BE2C (cell line): ENCODE results near the gene CHIC1. TPM values are rescaled to one million over a fixed set of nuclear protein-coding genes. Genes with fewer than 3 reads are reported as not detected.
"Not testable (repeated sequence)": the region's sequence is repeated elsewhere in the genome, so short reads cannot be mapped to it uniquely, and the experiment has no call there.

Experiments
- DNase-seq: peaks from one replicate; pipeline ENCODE4 v3.0.0-alpha.2; 2020
- H3K27me3 ChIP-seq: fragments of 250-450 bp; sonication (Bioruptor Pico); 2 replicates; pipeline ENCODE4 v1.5.1; 2020; ENCODE audit warnings: mild to moderate bottlenecking
- H3K36me3 ChIP-seq: fragments of 250-450 bp; sonication (Bioruptor Pico); 2 replicates; pipeline ENCODE4 v1.5.1; 2020; ENCODE audit warnings: mild to moderate bottlenecking
- H3K4me1 ChIP-seq: fragments of 250-450 bp; sonication (Bioruptor Pico); 2 replicates; pipeline ENCODE4 v1.5.1; 2020
- H3K4me3 ChIP-seq: 2 replicates; pipeline ENCODE4 v1.5.1; 2011; ENCODE audit warnings: low read depth, low read length
- H3K9me3 ChIP-seq: fragments of 250-450 bp; sonication (Bioruptor Pico); 2 replicates; pipeline ENCODE4 v1.5.1; 2020
- CTCF ChIP-seq: IDR thresholded peaks from 2 replicates; pipeline ENCODE4 v1.5.1; 2012; ENCODE audit warnings: mild to moderate bottlenecking, low read depth, low read length
- polyA plus RNA-seq: library from polyadenylated mRNA; unstranded; fragments of >200 nt; gene quantifications from one replicate; pipeline ENCODE4 v1.2.1, GENCODE V29; 2012; ENCODE audit warnings: low read depth, missing spikeins; ENCODE audit not compliant: insufficient read length, insufficient read depth

CHIC1 gene
- polyA plus RNA-seq = 3.2 TPM

DNA sequence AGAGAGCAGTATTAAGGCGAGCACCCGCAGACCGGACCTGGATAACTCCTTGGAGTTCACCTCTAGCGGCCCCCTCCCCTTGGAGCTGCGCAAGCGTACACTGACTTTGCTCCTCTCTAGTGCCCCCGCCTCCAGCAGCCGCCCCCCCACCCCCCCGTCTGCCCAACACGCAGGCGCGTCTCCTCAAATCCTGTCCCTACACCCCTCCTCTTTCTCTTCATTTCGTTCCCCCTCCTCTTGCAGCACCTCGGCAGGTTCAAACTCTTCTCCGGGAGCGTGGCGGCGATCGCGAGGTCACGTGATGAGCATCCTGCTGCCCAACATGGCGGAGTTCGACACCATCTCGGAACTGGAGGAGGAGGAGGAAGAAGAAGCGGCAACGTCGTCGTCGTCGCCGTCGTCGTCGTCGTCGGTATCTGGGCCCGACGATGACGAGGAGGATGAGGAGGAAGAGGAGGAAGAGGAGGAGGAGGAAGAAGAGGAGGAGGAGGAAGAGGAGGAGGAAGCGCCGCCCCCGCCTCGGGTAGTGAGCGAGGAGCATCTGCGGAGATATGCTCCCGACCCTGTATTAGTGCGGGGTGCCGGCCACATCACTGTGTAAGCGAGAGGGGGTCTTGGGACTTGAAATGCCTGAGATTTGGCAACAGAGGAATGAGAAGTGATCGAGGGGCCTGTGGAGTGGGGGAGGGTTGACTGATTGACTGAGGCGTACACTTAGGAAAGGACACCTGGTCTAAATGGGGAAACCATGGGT is at the start of gene CHIC1:
CHIC1 (plus strand) TSS at position 214 of the 754 bp plus-strand sequence; CDS start at position 302, 88 bp downstream.
- peak; percentile 77 for DNase-seq
- no peaks in the 10 kb centered on the region for H3K4me1 ChIP-seq
- peak within 1 kb of the TSS; percentile 88 for H3K4me3 ChIP-seq
- no peak for TF ChIP-seq CTCF
- no peaks in the 10 kb centered on the region for H3K36me3 ChIP-seq
- H3K27me3 ChIP-seq = no peaks in the 10 kb centered on the region
- no peaks in the 10 kb centered on the region for H3K9me3 ChIP-seq

DNA sequence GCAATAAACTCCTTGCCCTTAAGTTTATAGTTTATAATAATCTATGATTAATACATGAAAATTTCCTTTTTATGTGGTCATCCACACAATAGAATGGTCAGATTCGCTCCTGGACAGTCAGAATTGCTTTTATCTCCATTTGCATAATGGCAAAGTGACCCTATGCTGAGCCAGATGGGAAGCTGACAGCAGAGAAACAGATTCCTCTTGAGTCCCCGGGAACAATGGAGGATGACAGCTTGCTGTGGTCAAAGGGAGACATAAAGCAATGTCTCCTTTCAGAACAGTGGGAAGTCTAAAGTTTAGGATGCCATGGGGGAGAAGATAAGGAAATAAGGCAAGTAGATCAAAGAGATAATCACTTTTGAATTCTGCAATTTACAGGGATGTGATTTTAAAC is 40.2 kb upstream of the CHIC1 start:
- not testable (repeated sequence) for H3K36me3 ChIP-seq, DNase-seq, H3K9me3 ChIP-seq, H3K4me3 ChIP-seq, H3K4me1 ChIP-seq, H3K27me3 ChIP-seq

DNA sequence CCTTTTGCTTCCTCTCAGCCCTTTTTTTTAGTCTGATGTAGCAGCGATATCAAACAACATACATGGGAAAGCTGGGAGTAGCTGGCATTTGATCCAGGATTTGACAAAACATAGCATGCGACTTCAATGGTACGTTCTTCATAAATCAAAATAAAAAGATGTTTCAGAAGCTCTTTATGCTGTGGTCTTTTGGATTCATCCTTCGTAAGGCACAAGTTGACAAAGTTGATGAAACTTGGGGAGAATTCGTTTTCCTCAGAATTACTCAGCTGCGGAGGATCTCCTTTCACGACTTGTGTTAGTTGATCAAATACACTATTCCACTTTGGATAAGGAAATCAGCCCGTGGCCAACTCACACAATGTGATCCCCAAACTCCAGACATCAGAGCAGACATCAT is 38.1 kb upstream of the CHIC1 start:
- no peaks in the 10 kb centered on the region for H3K9me3 ChIP-seq
- no peak for DNase-seq
- TF ChIP-seq CTCF = no peak
- H3K4me3 ChIP-seq = no peak overlapping the region
- H3K4me1 ChIP-seq = no peaks in the 10 kb centered on the region
- H3K36me3 ChIP-seq = no peaks in the 10 kb centered on the region
- H3K27me3 ChIP-seq = no peaks in the 10 kb centered on the region

- Histone ChIP-seq H3K9me3 (no peaks in the 10 kb centered on the region), H3K4me1 (no peaks in the 10 kb centered on the region), H3K27me3 (no peaks in the 10 kb centered on the region), H3K4me3 (no peak overlapping the region), H3K36me3 (no peaks in the 10 kb centered on the region)
- TF ChIP-seq CTCF = no peak
- DNase-seq = no peak
Observed at GRCh38 chrX:73525928-73526690, 36.9 kb upstream of the CHIC1 start.

DNA sequence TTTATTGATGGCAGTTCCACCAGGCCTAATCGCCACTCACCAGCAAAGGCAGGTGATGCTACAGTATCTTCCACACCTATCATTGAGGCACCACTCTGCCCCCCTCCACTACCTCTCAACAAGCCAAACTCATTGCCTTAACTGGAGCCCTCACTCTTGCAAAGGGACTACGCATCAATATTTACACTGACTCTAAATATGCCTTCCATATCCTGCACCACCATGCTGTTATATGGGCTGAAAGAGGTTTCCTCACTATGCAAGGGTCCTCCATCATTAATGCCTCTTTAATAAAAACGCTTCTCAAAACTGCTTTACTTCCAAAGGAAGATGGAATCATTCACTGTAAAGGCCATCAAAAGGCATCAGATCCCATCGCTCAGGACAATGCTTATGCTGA is 31.3 kb upstream of the CHIC1 start:
- H3K4me1 ChIP-seq, H3K27me3 ChIP-seq, H3K9me3 ChIP-seq, DNase-seq, H3K4me3 ChIP-seq, H3K36me3 ChIP-seq: not testable (repeated sequence)

DNA sequence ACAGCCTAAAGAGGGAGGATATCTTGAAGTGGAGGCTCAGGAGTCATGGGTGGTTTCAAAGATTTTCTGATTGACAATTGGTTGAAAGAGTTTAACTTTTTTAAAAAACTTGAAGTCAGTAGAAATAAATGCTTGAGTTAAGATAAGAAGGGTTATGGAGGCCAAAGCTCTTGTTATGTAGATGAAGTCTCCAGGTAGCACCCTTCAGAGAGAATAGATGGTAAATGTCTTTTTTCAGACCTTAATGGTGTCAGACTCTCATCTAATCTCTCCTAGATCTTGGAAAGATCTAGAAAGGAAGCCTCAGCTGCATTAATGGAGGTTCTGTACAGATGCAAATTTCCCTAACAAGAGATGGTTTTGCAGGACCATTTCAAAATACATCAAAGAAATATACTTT is 6.8 kb upstream of the CHIC1 start:
- no peaks in the 10 kb centered on the region for H3K9me3 ChIP-seq
- H3K4me3 ChIP-seq = no peak overlapping the region
- TF ChIP-seq CTCF = no peak
- no peak for DNase-seq
- H3K36me3 ChIP-seq = no peaks in the 10 kb centered on the region
- H3K27me3 ChIP-seq = no peaks in the 10 kb centered on the region
- H3K4me1 ChIP-seq = no peaks in the 10 kb centered on the region

DNA sequence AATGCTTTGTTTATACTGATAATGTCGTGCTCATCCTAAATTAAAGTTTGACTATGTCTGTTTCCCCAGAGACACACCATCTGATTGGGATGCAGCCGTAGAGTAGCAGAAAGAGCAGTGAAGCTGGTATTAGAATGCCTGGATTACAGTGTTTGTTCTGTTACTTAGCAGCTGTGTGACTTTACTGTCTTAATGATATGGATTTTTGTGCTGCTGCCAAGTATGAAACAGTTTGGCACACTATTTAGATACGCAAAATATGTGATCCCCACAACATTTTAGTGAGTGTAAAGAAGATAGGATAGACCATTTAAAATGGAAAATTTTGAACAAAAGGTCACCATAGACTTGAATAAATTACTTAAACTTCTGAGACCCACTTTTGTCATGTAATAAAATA is 1.2 kb upstream of the CHIC1 start:
- H3K4me3 ChIP-seq = no peak overlapping the region
- H3K4me1 ChIP-seq = no peaks in the 10 kb centered on the region

More for the DNA sequence above, 1.2 kb upstream of the CHIC1 start:
- Histone ChIP-seq H3K36me3 (no peaks in the 10 kb centered on the region), H3K27me3 (no peaks in the 10 kb centered on the region), H3K9me3 (no peaks in the 10 kb centered on the region)
- no peak for TF ChIP-seq CTCF
- no peak for DNase-seq
